ENCODE data around the gene GREB1. TPM values are rescaled to one million over a fixed set of nuclear protein-coding genes. Genes with fewer than 3 reads are reported as not detected.

Gene GREB1
- total RNA-seq, 1 donor from 2014 or later, result 2.3 TPM

GRCh38 chr2:11499081-11499743, 34.6 kb upstream of the GREB1 start:
- Histone ChIP-seq H3K36me3 (no peaks in the 10 kb centered on the region), H3K4me1 (no peaks in the 10 kb centered on the region), H3K9me3 (no peaks in the 10 kb centered on the region), H3K27ac (no peak overlapping the region), H3K4me3 (no peak overlapping the region), H3K27me3 (ENCODE audit: low read depth) (peaks cover 16% of the 10 kb centered on the region)
- no peak for DNase-seq
- ATAC-seq, result no peak
- TF ChIP-seq CTCF (IDR thresholded peaks at IDR 0.05), result no peak
- intact Hi-C loops (cut with DNase I), result no loop called here

- H3K36me3 ChIP-seq, result no peaks in the 10 kb centered on the region
- peaks cover 11% of the 10 kb centered on the region for H3K27me3 ChIP-seq (ENCODE audit: low read depth)
- intact Hi-C loops (cut with DNase I), result no loop called here
- no peak overlapping the region for H3K4me3 ChIP-seq
- DNase-seq (no peak), ATAC-seq (no peak)
- TF ChIP-seq CTCF (IDR thresholded peaks at IDR 0.05), result no peak
- H3K4me1 ChIP-seq, result no peaks in the 10 kb centered on the region
- no peaks in the 10 kb centered on the region for H3K9me3 ChIP-seq
- no peak overlapping the region for H3K27ac ChIP-seq
These were observed 33.0 kb upstream of the GREB1 start for GRCh38 chr2:11500702-11501303.

GRCh38 chr2:11502740-11503292, 31.0 kb upstream of the GREB1 start:
- intact Hi-C loops (cut with DNase I), result no loop called here
- no peak for TF ChIP-seq CTCF (IDR thresholded peaks at IDR 0.05)

GRCh38 chr2:11503354-11503927, 30.4 kb upstream of the GREB1 start:
- H3K9me3 ChIP-seq, result no peaks in the 10 kb centered on the region
- ATAC-seq (no peak), DNase-seq (no peak)
- H3K27me3 ChIP-seq (ENCODE audit: low read depth), result peaks cover 3% of the 10 kb centered on the region
- intact Hi-C loops (cut with DNase I), result no loop called here
- H3K27ac ChIP-seq, result no peak overlapping the region
- no peak overlapping the region for H3K4me3 ChIP-seq
- no peaks in the 10 kb centered on the region for H3K36me3 ChIP-seq
- no peak for TF ChIP-seq CTCF (IDR thresholded peaks at IDR 0.05)
- H3K4me1 ChIP-seq, result no peaks in the 10 kb centered on the region

More at GRCh38 chr2:11502740-11503292, 31.0 kb upstream of the GREB1 start:
- no peak overlapping the region for H3K27ac ChIP-seq
- no peak overlapping the region for H3K4me3 ChIP-seq
- peaks cover 5% of the 10 kb centered on the region for H3K27me3 ChIP-seq (ENCODE audit: low read depth)
- DNase-seq (no peak), ATAC-seq (no peak)
- no peaks in the 10 kb centered on the region for H3K4me1 ChIP-seq
- H3K36me3 ChIP-seq, result no peaks in the 10 kb centered on the region
- no peaks in the 10 kb centered on the region for H3K9me3 ChIP-seq

GRCh38 chr2:11505652-11506610, 27.9 kb upstream of the GREB1 start:
- no peaks in the 10 kb centered on the region for H3K27me3 ChIP-seq (ENCODE audit: low read depth)
- H3K4me1 ChIP-seq, result no peaks in the 10 kb centered on the region
- no peak overlapping the region for H3K27ac ChIP-seq
- intact Hi-C loops (cut with DNase I), result no loop called here
- peak in 1 of 2 donors; percentile 50 for ATAC-seq
- H3K9me3 ChIP-seq, result no peaks in the 10 kb centered on the region
- H3K36me3 ChIP-seq, result no peaks in the 10 kb centered on the region
- H3K4me3 ChIP-seq, result no peak overlapping the region
- no peak for TF ChIP-seq CTCF (IDR thresholded peaks at IDR 0.05)
- no peak for DNase-seq
